Mononuclear cell (primary cell): ENCODE data around the gene CEBPA. TPM values are rescaled to one million over a fixed set of nuclear protein-coding genes. Genes with fewer than 3 reads are reported as not detected.

ENCODE experiments used
- H3K27me3 ChIP-seq: 2 replicates; pipeline ENCODE4 v1.6.0; 2011; ENCODE audit warnings: low read length, control low read depth; ENCODE audit not compliant: insufficient read depth
- H3K4me1 ChIP-seq: 2 replicates; pipeline ENCODE4 v1.5.1; 2011; ENCODE audit warnings: mild to moderate bottlenecking, low read length, control low read depth; ENCODE audit not compliant: insufficient read depth
- H3K4me3 ChIP-seq: 2 replicates; pipeline ENCODE4 v1.5.1; 2011; ENCODE audit warnings: mild to moderate bottlenecking, low read length, moderate library complexity
- H3K9me3 ChIP-seq: 2 replicates; pipeline ENCODE4 v1.5.1; 2011; ENCODE audit warnings: low read depth, mild to moderate bottlenecking, control low read depth, low read length
- total RNA-seq: library from RNA; depleted of rRNA; stranded (reverse); fragments of >200 nt; gene quantifications from one replicate; pipeline ENCODE4 v1.2.3, GENCODE V29; 2012

The CEBPA gene
- total RNA-seq, 1 donor: 19.8 TPM

- Histone ChIP-seq H3K4me1 (peaks cover 64% of the 10 kb centered on the region), H3K27me3 (no peaks in the 10 kb centered on the region), H3K9me3 (no peaks in the 10 kb centered on the region), H3K4me3 (no peak overlapping the region)
These were observed 13.7 kb downstream of the CEBPA start for GRCh38 chr19:33288666-33289065.

- no peaks in the 10 kb centered on the region for H3K9me3 ChIP-seq
These were observed 14.4 kb downstream of the CEBPA start for GRCh38 chr19:33287927-33288326.

GRCh38 chr19:33287438-33287837 lies 14.9 kb downstream of the CEBPA start:
- no peaks in the 10 kb centered on the region for H3K27me3 ChIP-seq
- H3K4me1 ChIP-seq: peaks cover 51% of the 10 kb centered on the region
- no peaks in the 10 kb centered on the region for H3K9me3 ChIP-seq
- H3K4me3 ChIP-seq: no peak overlapping the region

More at GRCh38 chr19:33287927-33288326, 14.4 kb downstream of the CEBPA start:
- H3K4me1 ChIP-seq: peaks cover 56% of the 10 kb centered on the region
- H3K27me3 ChIP-seq: no peaks in the 10 kb centered on the region
- no peak overlapping the region for H3K4me3 ChIP-seq

GRCh38 chr19:33286899-33287298 lies 15.4 kb downstream of the CEBPA start:
- Histone ChIP-seq H3K4me3 (no peak overlapping the region), H3K27me3 (no peaks in the 10 kb centered on the region), H3K4me1 (peaks cover 46% of the 10 kb centered on the region), H3K9me3 (no peaks in the 10 kb centered on the region)

- Histone ChIP-seq H3K27me3 (no peaks in the 10 kb centered on the region), H3K4me1 (peaks cover 48% of the 10 kb centered on the region), H3K9me3 (no peaks in the 10 kb centered on the region), H3K4me3 (no peak overlapping the region)
These were observed 16.9 kb downstream of the CEBPA start for GRCh38 chr19:33285441-33285927.

GRCh38 chr19:33284756-33285155 lies 17.6 kb downstream of the CEBPA start:
- Histone ChIP-seq H3K27me3 (no peaks in the 10 kb centered on the region), H3K9me3 (no peaks in the 10 kb centered on the region), H3K4me1 (peaks cover 55% of the 10 kb centered on the region), H3K4me3 (no peak overlapping the region)

GRCh38 chr19:33284146-33284643 lies 18.1 kb downstream of the CEBPA start:
- H3K27me3 ChIP-seq: no peaks in the 10 kb centered on the region
- H3K4me1 ChIP-seq: peaks cover 61% of the 10 kb centered on the region
- H3K9me3 ChIP-seq: no peaks in the 10 kb centered on the region
- no peak overlapping the region for H3K4me3 ChIP-seq

- H3K27me3 ChIP-seq: no peaks in the 10 kb centered on the region
- no peaks in the 10 kb centered on the region for H3K9me3 ChIP-seq
- peaks cover 66% of the 10 kb centered on the region for H3K4me1 ChIP-seq
These were observed 18.7 kb downstream of the CEBPA start for GRCh38 chr19:33283589-33283988.

GRCh38 chr19:33282036-33282671 lies 20.2 kb downstream of the CEBPA start:
- H3K9me3 ChIP-seq: no peaks in the 10 kb centered on the region
- peaks cover 61% of the 10 kb centered on the region for H3K4me1 ChIP-seq
- H3K4me3 ChIP-seq: no peak overlapping the region
- H3K27me3 ChIP-seq: no peaks in the 10 kb centered on the region

More at GRCh38 chr19:33283589-33283988, 18.7 kb downstream of the CEBPA start:
- no peak overlapping the region for H3K4me3 ChIP-seq

GRCh38 chr19:33281296-33281926 lies 20.9 kb downstream of the CEBPA start:
- H3K9me3 ChIP-seq: no peaks in the 10 kb centered on the region
- H3K27me3 ChIP-seq: no peaks in the 10 kb centered on the region
- peaks cover 53% of the 10 kb centered on the region for H3K4me1 ChIP-seq
- no peak overlapping the region for H3K4me3 ChIP-seq

GRCh38 chr19:33280351-33280921 lies 21.9 kb downstream of the CEBPA start:
- no peaks in the 10 kb centered on the region for H3K9me3 ChIP-seq
- no peaks in the 10 kb centered on the region for H3K27me3 ChIP-seq
- no peak overlapping the region for H3K4me3 ChIP-seq
- H3K4me1 ChIP-seq: peaks cover 44% of the 10 kb centered on the region

- Histone ChIP-seq H3K9me3 (no peaks in the 10 kb centered on the region), H3K27me3 (no peaks in the 10 kb centered on the region), H3K4me1 (peaks cover 41% of the 10 kb centered on the region), H3K4me3 (no peak overlapping the region)
These were observed 22.6 kb downstream of the CEBPA start for GRCh38 chr19:33279430-33280350.

- H3K4me3 ChIP-seq: no peak overlapping the region
- peaks cover 52% of the 10 kb centered on the region for H3K4me1 ChIP-seq
- no peaks in the 10 kb centered on the region for H3K9me3 ChIP-seq
These were observed 23.7 kb downstream of the CEBPA start for GRCh38 chr19:33278403-33279269.

GRCh38 chr19:33278023-33278402 lies 24.3 kb downstream of the CEBPA start:
- Histone ChIP-seq H3K9me3 (no peaks in the 10 kb centered on the region), H3K4me1 (peaks cover 58% of the 10 kb centered on the region), H3K27me3 (no peaks in the 10 kb centered on the region), H3K4me3 (no peak overlapping the region)

More at GRCh38 chr19:33278403-33279269, 23.7 kb downstream of the CEBPA start:
- no peaks in the 10 kb centered on the region for H3K27me3 ChIP-seq
